HG03558 (cell line): ENCODE measurements around the gene NEAT1.

ENCODE experiments used
- ATAC-seq: cut with Tn5 transposase; IDR thresholded peaks from one replicate; pipeline ENCODE4 v1.9.1; 2021; ENCODE audit warnings: moderate number of reproducible peaks; ENCODE audit not compliant: unreplicated experiment; ENCODE audit errors: extremely low read depth

NEAT1 gene

DNA sequence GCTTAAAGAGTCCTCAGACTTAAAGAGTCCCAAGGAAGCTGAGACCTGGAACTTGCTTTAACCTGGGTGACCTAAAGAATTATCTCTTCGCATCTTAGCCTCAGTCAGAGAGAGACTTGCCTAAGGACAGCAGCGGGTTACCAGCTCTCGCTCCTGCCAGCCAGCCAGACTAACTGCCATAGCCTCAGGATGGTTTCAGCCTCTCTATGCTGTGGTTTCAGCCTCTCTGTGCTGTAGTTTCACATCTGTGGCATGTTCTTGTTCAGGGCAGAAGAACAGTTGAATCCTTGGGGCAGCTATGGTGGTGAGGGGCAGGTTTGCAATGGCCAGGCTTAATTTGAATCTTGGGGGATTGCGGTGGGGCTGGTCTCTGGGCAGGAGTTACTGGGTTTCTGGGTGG is 33.9 kb upstream of the NEAT1 start:
- no peak for ATAC-seq

DNA sequence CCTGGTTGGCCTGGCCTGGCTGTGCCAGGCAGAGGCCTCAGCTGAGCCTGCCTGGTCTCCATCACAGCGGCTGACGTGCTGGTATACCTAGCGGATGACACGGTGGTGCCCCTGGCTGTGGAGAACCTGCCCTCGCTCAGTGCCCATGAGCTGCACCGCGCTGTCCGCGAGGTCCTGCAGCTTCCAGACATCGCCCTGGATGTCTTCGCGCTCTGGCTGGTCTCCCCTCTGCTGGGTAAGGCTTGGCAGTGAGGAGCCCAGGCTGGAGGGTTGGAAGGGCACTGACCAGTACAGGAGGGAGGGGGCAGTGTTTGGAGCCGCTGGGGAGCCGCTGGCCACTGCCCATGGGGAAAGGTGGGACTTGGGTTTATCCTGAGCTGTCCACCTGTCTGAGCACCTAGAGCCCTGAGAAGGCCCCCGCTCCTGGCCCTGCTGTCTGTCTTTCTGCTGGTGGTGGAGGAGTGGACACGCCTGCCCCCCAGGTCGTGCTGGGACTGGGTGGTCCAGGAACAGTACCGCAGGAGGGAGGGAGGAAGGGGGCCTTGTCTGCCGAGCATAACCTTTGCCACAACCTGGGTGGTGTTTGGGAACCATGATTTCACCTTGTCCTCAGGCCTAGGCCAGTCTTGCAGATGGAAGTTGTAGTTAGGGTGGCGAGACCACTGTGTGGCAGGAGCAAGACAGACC is 33.2 kb upstream of the NEAT1 start:
- ATAC-seq, result no peak

DNA sequence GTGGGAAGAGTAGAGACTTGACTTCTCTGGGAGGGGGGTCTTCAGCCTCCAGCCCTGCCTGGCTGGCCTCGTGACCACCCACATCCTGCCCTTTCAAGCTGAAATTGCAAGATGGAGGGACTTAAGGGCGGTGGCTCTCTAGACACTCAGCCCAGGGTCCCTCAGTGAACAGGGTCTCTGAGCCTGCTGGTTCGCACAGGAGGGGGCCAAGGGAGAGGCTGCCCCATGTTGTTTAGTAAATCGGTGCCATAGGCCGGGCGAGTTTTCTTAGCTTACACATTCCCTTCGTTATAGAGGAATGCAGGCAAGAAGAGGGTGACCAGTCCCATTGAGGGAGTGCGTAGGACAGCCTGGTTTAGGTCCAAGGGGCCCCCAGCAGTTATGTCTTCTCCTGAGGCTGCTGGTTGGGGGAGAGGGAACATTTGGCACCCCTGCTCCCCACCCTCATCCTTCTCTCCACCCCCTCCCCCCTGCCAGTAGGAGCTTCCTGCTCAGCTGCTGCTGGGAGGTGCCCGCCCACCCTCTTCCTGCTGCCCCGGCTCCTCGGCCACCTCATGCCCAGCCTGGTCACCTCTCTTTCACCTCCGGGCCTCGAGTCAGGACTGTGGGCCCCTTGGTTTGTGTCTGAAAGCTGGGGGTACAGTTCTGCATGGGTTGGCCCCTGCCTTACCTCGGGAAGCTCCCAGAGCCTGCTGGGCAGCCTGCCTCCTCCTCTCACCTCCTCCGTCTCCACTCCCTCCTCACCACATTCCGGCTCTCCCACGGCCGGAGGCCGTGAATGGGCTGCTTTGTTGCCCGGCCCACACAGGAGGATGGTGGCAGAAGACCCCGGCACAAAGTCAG is 32.3 kb upstream of the NEAT1 start:
- ATAC-seq, result no peak

DNA sequence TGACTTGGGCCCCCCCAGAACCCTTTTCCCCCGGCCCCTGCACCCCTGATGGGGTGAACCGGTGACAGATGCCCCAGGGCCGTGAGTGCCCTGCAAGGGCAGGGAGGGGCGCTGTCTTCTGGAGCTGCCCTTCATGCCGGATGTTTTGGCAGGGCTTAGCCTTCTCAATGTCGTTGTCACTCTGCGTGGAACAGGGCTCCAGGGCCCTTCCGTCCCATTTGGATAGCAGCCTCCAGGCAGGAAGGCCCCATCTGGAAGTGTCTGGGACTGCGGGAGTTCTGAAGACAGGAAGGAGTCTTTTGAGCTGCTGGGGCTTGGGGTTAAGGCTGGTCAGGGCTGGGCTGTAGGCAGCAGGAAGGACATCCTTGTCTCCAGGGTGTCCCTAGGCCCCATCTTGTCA is 31.6 kb upstream of the NEAT1 start:
- ATAC-seq, result no peak

DNA sequence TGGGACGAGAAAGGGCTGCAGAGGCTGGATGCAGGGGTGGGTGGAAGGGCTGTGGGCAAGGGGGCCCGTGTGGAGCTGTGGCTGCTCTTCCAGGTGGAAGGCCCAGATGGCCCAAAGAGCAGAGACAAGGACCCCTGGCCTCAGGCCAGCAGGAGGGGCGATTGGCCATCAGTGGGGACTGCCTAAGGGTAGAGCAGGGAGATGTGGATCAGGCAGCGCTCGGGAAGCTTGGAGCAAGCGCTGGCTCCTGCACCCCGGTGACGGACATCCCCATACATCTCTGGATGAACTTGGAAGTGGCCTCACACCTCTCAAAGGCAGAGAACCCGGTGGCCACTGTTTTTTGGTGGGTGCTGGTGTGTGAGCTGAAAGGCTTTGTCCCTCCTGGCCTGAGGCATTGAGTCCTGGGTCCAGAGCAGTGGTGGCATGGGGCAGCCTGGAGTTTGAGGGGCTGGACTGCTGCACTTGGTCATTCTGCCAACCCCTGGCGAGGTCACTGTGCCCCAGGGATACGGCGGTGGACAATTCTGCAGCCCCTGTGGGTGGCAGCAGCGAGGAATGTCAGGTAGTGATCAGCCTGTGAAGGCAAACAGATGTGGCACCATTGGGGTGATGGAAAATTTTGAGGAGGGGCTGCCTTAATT is 30.3 kb upstream of the NEAT1 start:
- ATAC-seq, result no peak

DNA sequence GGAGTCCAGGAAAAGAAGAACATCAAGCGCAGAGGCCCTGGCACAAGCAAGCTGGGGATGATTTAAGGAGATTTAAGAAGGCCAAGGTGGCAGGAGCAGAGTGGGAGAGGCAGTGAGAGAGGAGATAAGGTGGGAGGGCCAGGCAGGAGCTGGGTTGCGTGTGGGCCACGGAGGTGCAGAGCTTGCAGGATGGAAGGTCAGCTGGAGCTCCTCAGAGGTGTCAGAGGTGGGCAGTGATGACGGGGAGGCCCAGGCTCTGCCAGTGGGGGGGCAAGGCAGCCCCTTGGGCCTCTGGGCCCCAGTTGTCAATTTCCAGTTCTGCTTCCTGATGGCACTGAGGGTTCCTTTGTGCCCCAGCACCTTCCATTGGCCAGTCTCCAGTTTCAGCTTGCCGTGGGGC is 29.7 kb upstream of the NEAT1 start:
- no peak for ATAC-seq

DNA sequence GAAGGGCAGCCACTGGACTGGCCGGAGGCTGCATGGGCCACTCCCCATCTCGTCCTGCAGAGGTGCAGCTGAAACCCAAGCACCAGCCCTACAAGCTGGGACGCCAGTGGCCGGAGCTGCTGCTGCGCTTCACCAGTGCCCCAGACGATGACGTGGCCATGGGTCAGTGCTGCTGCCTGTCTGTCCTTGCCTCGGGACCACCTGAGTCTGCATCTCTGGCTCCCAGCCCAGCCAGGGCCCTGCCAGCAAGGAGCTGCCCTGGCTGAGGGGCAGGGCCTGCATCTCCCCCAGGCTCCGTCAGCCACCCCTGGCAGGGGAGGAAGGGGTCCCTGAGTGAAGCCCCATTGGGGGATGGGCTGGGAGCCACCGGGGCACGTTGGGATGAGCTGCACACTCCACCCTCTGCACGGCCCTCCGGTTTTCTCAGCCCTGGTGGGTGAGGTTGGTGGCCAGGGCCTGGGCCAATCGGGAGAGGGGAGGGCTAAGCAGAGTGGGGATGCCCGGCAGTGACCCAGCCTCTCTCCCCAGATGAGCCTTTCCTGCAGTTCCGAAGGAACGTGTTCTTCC is 29.0 kb upstream of the NEAT1 start:
- ATAC-seq, result no peak

DNA sequence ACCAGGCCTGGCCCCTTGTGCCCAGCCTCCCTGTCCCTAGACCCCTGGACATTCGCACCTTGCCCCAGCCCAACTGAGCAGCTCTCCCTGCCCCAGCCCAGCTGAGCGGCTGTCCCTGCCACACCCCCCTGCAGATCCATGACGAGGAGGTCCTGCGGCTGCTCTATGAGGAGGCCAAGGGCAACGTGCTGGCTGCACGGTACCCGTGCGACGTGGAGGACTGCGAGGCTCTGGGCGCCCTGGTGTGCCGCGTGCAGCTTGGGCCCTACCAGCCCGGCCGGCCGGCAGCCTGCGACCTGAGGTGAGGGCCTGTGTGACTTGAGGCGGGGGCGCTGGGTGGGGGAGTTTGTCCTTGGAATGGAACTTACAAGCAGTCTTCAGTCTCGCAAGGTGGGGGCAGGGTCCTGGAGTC is 28.5 kb upstream of the NEAT1 start:
- no peak for ATAC-seq

DNA sequence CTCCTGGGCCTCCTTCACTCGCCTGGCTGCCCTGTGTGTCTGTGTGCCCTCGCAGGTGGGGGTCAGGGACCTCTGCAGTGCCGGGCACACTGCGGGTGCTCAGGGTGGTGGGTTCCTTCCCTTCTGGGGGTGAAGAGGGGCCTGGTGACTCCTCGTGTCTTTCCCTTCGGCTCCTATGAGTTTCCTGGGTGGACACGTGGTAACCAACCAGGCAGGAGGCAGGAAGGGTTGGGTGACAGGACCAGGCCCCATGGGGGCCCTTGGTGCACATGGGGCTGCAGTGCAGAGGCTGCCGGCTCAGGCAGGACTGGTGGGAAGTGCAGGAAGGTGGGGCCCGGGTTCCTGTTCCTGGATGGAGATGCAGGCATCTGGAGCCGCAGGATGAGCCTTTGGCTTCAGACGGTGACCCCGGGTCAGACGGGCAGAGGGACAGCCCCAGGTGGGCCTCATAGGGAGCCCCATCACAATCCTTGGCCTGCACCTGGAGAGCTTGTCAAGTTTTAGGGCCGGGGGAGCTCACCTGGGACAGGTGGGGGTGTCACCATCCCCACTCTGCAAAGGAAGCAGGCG is 26.6 kb upstream of the NEAT1 start:
- no peak for ATAC-seq

DNA sequence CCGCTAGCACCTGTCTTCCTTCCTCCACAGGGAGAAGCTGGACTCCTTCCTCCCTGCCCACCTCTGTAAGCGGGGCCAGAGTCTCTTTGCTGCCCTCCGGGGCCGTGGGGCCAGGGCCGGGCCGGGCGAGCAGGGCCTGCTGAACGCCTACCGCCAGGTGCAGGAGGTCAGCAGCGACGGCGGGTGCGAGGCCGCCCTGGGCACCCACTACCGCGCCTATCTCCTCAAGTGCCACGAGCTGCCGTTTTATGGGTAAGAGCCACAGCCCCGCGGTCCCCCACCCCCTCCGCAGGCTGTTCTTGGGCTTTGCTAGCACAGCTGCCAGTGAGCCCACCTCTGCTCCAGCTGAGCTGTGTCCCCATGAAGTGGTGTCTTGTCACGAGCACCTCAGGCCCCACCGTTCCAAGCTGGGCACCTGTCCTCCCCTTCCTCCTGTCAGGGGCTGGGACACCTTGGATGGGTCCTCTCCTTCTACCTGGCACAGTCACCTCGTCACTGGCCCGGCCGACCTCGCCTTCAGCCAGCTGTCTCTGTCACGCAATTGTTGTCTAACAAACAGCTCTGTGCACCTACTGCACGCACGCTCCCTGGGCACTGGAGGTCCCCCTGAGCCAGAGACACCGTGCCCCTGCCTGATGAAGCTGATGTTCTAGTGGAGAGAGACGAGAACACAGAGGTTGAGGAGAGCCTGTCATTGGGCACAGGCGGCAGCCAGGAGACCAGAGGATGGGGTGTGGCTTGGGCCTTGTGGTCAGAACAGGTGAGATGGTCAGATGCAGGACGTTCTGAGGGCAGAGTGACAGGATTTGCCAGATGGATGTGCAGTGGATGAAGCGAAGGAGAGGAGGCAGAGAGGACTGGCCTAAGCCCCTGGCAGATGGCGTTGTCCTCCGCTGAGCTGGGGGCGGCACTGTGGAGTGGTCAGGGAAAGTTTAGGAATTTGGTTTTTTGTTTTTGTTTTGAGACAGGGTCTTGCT is 25.5 kb upstream of the NEAT1 start:
- no peak for ATAC-seq

DNA sequence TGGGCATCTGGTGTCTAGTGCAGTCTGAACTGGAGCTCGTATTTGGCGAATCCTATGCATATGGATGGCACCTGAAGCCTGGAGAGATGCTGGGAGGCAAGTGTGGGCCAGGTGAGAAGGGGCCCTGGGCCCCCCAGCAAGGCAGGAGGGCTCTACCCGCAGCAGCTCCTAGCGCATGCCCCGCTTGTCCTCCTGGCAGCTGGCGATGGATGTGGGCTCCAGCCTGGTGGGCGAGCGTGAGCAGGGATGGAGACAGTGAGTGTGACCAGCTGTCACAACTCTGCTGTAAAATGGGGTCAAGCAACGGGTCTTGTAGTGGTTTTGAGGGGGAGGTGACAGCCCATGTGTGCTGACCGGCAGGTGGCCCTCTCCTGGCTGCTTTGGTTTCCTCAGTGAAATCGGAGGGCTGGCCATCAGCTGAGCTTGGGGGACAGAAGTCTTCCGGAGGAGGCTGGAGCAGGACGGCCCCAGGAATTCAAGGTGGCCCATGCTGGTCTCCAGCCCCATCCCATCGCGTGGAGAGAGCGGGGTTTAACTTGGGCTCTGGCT is 24.2 kb upstream of the NEAT1 start:
- ATAC-seq, result no peak

DNA sequence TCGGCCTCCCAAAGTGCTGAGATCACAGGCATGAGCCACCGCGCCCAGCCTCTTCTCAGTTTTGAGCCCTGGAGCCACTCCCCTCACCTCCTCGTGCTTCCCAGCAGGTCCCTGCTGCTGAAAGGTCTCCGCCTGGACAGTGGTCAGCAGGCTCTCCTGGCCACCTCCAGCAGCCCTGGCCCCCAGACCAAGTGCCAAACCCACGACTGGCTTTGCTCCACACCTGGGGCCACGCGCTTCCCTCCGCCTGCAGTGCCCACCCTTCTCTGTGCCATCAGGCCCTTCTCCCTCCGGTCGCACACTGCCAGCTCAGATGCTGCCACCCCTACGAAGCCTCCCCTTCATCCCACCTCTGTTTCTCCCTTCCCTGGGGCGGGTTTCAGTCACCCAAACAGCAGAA is 23.3 kb upstream of the NEAT1 start:
- no peak for ATAC-seq

DNA sequence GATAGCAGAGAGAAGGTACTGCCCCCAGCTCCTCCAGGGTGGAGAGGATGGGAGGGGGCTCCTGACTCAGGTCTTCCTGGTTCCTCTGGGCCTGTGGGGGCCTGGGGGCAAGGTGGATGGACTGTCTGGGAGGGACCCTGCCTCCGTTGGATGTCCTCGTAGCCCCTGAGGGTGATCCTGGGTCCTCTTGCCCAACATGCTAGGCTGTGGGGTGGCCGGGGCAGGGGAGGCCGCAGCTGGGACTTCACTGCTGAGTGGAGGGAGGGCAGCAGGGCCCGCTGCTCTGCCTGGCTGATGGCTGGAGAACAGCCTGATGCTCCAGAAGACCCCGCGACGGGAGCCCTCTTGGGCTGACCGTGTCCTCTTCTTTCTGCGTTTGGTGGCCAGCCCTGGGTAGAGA is 22.8 kb upstream of the NEAT1 start:
- ATAC-seq, result no peak

DNA sequence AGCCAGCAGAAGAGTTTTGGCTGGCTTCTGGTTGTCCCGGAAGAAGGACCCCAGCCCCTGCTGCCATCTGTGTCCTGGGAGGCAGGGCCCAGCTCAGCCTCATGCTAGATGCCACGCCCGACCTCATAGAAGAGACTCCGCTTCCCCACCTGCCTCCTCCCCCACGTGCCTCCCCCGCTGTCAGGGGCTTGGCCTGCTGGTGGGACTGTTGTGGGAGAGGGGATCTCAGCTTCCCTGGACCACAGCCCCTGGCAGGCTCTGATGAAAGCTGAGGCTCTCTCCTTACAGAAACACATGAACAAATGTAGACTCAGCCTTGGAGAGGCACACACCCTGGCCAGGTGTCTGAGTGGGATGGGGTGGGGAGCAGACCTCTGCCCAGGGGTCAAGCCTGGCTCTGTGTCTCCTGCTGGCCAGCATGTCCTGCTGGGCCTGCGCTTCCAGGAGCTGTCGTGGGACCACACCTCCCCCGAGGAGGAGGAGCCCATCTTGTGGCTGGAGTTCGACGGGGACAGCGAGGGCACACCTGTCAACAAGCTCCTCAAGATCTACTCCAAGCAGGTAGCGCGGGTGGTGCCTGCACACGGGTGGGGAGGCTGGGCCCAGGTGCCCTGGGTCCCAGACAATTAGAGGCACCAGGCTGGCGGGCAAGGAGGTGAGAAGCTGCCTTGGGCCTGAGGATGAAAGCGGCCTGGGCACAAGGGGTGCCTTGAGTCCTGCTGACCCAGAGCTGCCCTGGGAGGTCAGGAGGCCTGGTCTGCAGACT is 22.1 kb upstream of the NEAT1 start:
- ATAC-seq, result no peak

DNA sequence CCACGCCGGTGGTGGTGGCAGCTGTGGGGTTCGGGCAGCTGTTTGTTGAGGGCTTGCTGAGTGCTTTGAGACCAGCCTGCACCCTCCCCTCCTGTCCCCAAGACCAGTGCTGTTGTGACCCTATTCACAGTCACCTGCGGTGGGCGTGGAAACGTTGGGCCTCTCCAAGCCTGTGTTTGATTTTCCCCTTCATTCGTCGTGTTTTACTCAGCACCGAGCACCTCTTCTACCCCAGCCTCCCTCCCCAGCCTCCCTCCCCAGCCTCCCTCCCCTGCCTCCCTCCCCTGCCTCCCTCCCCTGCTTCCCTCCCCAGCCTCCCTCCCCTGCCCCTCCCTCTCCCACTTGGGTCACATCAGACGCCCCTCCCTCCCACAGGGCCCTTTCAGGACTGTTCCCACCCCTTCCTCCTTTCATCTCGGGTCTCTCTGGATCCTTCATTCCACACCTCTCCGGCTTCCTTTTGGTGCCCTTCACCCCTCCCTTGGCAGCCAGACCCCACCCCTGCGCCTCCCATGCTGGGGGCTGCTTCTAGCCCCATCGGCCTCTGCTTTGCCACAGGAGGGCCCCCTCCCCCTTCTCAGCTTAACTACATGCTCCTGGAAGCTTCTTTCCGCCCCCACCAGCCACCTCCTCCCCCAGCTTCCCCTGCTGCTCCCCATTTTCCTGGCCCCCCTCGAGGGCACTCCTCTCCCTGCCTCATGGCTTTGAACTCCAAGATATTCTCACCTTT is 21.4 kb upstream of the NEAT1 start:
- ATAC-seq, result no peak

DNA sequence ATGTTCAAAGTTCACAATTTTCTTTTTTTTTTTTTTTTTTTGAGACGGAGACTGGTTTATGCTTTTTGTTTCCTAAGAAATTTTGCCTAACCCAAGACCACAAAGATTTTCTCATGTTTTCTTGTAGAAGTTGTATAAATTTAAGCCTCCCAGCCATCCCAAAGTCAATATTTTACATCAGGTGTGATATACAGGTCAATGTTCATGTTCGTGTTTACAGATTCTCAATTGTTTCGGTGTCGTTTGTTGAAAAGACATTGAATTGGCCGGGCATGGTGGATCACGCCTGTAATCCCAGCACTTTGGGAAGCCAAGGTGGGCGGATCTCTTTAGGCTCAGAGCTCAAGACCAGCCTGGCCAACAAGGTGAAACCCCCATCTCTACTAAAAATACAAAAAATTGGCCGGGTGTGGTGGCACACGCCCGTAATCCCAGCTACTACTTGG is 20.8 kb upstream of the NEAT1 start:
- no peak for ATAC-seq

DNA sequence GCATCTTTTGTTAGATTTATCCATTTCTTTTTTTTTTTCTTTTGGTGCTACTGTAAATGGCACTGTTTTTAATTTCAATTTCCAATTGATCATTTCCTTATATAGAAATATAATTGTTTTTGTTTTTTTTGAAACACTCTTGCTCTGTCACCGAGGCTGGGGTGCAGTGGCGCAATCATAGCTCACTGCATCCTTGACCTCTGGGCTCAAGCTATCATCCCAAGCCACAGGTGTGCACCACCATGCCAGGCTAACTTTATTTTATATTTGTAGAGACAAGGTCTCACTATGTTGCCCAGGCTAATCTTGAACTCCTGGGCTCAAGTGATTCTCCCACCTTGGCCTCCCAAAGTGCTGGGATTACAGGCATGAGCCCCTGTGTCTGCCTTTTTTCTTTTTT is 19.8 kb upstream of the NEAT1 start:
- ATAC-seq, result no peak

DNA sequence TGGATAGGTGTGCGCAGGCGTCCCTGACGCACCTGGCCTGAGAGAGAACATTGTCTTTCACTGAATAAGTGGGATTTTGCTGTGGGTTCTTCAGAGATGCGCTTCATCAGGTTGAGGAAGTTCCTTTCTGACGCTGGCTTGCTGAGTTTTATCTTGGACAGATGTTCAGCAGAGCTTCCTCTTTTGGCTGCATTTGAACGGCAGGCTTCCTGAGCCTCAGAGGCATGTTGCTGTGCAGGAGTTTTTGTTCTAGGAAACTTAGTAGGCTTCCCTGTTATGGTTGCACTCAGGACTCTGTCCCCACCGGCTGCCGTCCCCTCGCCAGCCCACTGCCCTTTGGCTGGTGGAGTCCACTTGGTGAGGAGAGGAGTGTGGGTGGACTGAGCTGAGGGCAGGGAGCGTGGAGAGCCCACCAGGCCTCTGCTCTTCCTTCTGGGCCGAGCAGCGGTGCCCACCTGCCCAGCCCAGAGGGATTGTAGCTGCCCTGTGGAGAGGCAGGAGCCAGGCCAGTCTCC is 18.9 kb upstream of the NEAT1 start:
- ATAC-seq, result no peak
